Measurements from ENCODE around the gene EHMT1. TPM values are rescaled to one million over a fixed set of nuclear protein-coding genes. Genes with fewer than 3 reads are reported as not detected.

Gene EHMT1
- total RNA-seq, 1 experiment from 2014 or later: 46.0 TPM

- no peak for DNase-seq (ENCODE audit: low read depth)
Measured at GRCh38 chr9:137813167-137813566, 194.4 kb downstream of the EHMT1 start.

GRCh38 chr9:137813651-137814415, 195.0 kb downstream of the EHMT1 start:
- no peak for DNase-seq (ENCODE audit: low read depth)
- in situ Hi-C loops (cut with HindIII; ENCODE audit: low pct_unique_long_range_greater_than_20kb, low sequenced_read_pairs): no loop called here

More at GRCh38 chr9:137813167-137813566, 194.4 kb downstream of the EHMT1 start:
- in situ Hi-C loops (cut with HindIII; ENCODE audit: low pct_unique_long_range_greater_than_20kb, low sequenced_read_pairs): no loop called here

- DNase-seq (ENCODE audit: low read depth): no peak
- in situ Hi-C loops (cut with HindIII; ENCODE audit: low pct_unique_long_range_greater_than_20kb, low sequenced_read_pairs): no loop called here
Measured at GRCh38 chr9:137814436-137814835, 195.6 kb downstream of the EHMT1 start.

DNA sequence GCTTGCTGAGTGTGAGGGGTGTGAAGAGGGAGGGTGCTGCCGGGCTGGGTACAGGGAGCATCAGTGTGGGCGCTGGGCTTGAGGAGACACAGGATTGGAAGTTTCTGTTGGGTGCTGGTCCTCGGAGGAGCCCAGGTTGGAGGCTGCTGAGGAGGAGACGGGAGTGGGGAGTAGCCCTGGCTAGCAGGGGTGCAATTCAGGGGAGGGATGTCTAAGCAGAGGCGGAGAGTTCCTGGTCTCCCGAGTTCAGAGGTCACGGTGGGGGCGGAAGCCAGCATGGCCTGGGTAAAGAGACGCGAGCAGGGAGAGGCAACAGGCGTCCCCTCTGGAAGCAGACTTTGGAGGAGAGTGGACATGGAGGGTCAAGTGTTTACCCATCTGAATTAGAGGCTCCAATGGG, 196.0 kb downstream of the EHMT1 start:
- in situ Hi-C loops (cut with HindIII; ENCODE audit: low pct_unique_long_range_greater_than_20kb, low sequenced_read_pairs): no loop called here

GRCh38 chr9:137815256-137816255, 196.8 kb downstream of the EHMT1 start:
- DNase-seq (ENCODE audit: low read depth): no peak
- in situ Hi-C loops (cut with HindIII; ENCODE audit: low pct_unique_long_range_greater_than_20kb, low sequenced_read_pairs): no loop called here

More for the DNA sequence above, 196.0 kb downstream of the EHMT1 start:
- no peak for DNase-seq (ENCODE audit: low read depth)

DNA sequence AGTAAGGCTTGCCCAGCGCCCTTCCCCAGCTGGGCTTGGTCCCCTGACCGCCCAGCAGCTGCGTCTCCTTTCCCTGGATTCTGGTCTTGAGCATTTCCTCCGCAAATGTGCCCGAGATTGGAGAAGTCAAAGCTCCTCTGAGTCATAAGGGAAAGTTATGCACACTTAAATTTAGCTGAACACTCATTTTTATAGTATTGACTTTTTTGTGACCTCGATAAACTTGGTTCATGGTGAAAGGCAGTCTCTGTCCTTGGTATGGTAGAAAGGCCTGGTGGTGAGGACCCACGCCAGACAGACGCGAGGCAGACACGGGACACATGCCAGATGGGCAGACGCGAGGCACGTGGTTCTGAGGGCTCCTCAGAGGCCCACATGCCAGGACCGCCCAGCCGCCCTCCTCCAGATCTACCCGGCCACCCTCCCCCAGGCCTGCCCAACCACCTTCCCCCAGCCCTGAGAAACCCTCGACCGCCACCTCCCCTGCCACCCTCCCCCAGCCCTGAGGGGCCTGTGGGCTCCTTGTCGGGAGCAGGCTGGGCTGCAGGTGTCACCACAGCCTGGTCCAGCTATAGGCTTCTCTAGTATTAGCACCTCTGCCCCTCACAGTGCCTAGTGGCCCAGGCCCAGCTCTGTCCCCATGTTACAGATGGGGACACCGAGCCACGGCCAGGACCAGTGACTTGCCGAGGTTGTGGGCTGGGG, 197.9 kb downstream of the EHMT1 start:
- in situ Hi-C loops (cut with HindIII; ENCODE audit: low pct_unique_long_range_greater_than_20kb, low sequenced_read_pairs): no loop called here
- DNase-seq (ENCODE audit: low read depth): no peak

- in situ Hi-C loops (cut with HindIII; ENCODE audit: low pct_unique_long_range_greater_than_20kb, low sequenced_read_pairs): no loop called here
- DNase-seq (ENCODE audit: low read depth): no peak
Measured at GRCh38 chr9:137817236-137818200, 198.7 kb downstream of the EHMT1 start.

DNA sequence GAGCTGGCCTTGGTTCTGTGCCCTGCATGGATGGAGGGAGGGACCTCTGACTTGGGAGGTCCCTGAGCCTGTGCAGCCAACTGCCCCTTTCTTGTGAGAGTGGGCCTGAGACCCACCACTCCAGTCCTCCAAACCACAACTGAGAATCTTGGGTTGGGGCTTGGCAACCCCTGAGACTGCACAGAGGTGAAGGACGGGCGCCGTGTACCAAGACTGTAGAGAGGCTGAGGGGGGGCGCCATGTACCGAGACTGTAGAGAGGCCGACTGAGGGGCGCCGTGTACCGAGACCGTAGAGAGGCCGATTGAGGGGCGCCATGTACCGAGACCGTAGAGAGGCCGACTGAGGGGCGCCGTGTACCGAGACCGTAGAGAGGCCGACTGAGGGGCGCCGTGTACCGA, 199.5 kb downstream of the EHMT1 start:
- in situ Hi-C loops (cut with HindIII; ENCODE audit: low pct_unique_long_range_greater_than_20kb, low sequenced_read_pairs): no loop called here
- DNase-seq (ENCODE audit: low read depth): no peak

- in situ Hi-C loops (cut with HindIII; ENCODE audit: low pct_unique_long_range_greater_than_20kb, low sequenced_read_pairs): no loop called here
- DNase-seq (ENCODE audit: low read depth): no peak
Measured at GRCh38 chr9:137820161-137820855, 201.5 kb downstream of the EHMT1 start.

- in situ Hi-C loops (cut with HindIII; ENCODE audit: low pct_unique_long_range_greater_than_20kb, low sequenced_read_pairs): no loop called here
- no peak for DNase-seq (ENCODE audit: low read depth)
Measured at GRCh38 chr9:137823986-137824771, 205.4 kb downstream of the EHMT1 start.

GRCh38 chr9:137825324-137825989, 206.7 kb downstream of the EHMT1 start:
- DNase-seq (ENCODE audit: low read depth): no peak
- in situ Hi-C loops (cut with HindIII; ENCODE audit: low pct_unique_long_range_greater_than_20kb, low sequenced_read_pairs): no loop called here

GRCh38 chr9:137827908-137828526, 209.2 kb downstream of the EHMT1 start:
- in situ Hi-C loops (cut with HindIII; ENCODE audit: low pct_unique_long_range_greater_than_20kb, low sequenced_read_pairs): no loop called here
- DNase-seq (ENCODE audit: low read depth): no peak

- peak; percentile 14 for DNase-seq (ENCODE audit: low read depth)
- in situ Hi-C loops (cut with HindIII; ENCODE audit: low pct_unique_long_range_greater_than_20kb, low sequenced_read_pairs): no loop called here
Measured at GRCh38 chr9:137828527-137829259, 209.9 kb downstream of the EHMT1 start.

DNA sequence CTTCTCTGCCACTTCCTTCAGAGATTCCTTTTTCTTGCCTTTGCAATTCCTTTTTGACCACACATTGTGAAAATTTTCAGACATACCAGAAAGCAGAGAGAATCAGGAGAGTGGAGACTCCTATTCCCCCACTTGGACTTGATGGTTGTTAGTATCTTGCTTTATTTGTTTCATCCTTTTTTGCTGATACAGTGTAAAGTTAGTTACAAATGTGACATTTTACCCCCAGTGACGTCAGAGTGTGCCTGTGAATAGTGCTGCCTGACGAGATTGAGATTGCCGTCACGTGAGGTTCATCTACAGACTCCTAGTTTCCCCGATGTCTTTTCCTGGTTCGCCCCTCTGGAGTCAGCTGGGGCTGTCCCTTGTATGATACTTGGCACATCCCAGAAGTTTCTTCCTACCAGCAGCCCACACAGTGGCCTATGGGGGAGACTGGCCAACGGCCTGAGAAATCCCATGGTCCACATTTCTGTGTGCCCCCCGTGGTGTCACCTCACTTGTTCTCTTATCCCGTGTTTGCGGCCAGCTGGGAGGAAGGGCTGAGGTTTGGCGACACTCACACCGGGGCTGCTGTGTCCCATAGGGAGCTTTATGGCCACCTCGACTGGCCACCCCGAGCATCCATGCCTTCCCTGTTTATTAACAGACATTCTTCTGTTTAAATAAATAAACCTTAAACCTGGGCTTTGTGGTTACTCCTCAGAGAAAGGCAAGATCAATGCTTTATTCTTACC, 210.6 kb downstream of the EHMT1 start:
- DNase-seq (ENCODE audit: low read depth): no peak
- in situ Hi-C loops (cut with HindIII; ENCODE audit: low pct_unique_long_range_greater_than_20kb, low sequenced_read_pairs): no loop called here
